Cortex of kidney (tissue), 1 donor: ENCODE measurements around the gene CRIM1.

Experiments used
- DNase-seq: peaks from one replicate; lab custom pipeline; 2025; lab: John Stamatoyannopoulos, UW

The CRIM1 gene

GRCh38 chr2:36578343-36579296 is 223.0 kb downstream of the CRIM1 start:
- DNase-seq, result no peak

- no peak for DNase-seq
Measured at GRCh38 chr2:36579297-36579664, 223.7 kb downstream of the CRIM1 start.

DNA sequence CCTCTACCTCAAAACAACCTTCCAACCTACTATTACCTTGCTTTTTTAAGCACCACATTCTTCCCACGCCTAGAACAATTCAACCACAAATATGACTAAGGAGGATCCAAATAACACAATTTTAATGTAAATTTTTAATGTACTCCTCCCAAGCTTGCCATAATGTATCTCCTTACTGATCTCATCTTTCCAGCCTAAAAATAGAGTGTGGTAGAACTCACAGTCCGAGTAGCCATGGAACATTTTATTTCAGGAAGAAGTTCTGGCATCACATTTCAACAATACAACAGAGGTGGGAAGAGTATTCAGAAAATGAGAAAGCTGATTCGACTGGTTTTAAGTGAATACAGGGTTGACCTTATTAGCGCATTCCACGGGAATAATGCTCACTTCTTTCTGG is 227.0 kb downstream of the CRIM1 start:
- no peak for DNase-seq

DNA sequence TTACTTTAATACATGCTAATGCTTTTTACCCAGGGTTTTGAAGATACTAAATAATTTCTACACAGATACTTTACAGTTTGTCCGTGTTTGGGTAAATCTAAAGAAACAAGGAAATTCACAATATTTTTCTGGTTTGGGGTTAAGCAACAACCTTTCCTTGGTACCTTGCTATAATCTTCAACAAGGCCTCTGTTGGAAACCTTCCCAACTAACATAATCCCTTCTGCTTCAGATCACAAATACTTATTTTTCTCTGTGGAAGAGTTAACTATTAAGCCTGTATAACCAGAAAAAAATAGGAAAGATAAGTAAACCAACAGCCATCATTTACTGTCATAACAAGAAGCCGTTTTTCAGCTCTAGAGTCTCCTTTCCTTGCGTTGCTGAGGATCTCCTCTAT is 227.4 kb downstream of the CRIM1 start:
- DNase-seq, result no peak

GRCh38 chr2:36584148-36584794 is 228.7 kb downstream of the CRIM1 start:
- no peak for DNase-seq

GRCh38 chr2:36586672-36587071 is 231.1 kb downstream of the CRIM1 start:
- no peak for DNase-seq

GRCh38 chr2:36587101-36587500 is 231.5 kb downstream of the CRIM1 start:
- DNase-seq, result no peak

GRCh38 chr2:36587556-36587955 is 232.0 kb downstream of the CRIM1 start:
- DNase-seq, result no peak

DNA sequence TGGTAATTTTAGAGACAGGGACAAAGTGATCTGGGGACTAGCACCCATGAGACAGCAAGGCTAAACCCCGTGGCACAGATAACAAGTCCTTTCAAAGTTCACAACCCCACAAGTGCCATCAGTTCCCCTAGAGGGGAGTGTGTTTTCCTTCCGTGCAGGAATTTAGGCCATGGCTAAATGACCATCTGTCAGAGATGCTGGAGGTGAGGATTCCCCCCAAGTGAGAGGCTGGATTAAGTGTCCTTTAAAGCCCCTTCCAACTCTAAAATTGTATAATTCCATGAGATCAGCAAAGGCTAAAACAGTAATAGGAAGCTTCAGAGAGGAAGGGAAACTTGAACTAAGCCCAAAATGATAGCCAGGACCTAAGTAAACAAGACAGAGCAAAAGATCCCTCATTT is 233.7 kb downstream of the CRIM1 start:
- no peak for DNase-seq

DNA sequence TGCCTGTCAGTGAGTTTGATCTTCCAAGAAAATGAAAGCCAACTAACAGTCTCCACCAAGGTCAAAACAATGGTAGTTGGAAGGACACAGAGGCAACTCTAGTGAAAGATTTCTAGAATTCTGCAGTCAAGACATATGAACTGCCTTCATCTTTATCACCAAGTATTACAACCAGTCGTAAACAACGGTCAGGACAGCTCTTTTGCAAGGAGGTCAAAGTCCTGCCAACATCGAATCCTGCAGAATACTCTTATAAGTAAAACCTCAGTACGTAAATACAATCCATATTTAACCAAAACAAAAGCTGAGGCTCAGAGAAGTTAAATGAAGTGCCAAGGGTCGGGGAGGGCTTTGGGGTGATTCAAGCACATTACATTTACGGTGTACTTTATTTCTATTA is 239.3 kb downstream of the CRIM1 start:
- DNase-seq, result no peak

- no peak for DNase-seq
Measured at GRCh38 chr2:36596397-36596796, 240.8 kb downstream of the CRIM1 start.

GRCh38 chr2:36597003-36597531 is 241.5 kb downstream of the CRIM1 start:
- no peak for DNase-seq

GRCh38 chr2:36597532-36598377 is 242.2 kb downstream of the CRIM1 start, which contains the start of gene FEZ2:
Gene FEZ2, minus strand, starts transcription at chr2:36598168. Its CDS starts 26 bp downstream, at chr2:36598142.
- peak; percentile 13 for DNase-seq
